Medulla oblongata (tissue), 1 donor: ENCODE results near the gene MTG2.

Source experiments
- DNase-seq: peaks from one replicate; pipeline ENCODE4 v3.0.0-alpha.2; 2015; ENCODE audit errors: extremely low spot score

MTG2 gene

GRCh38 chr20:62203378-62204030 lies 20.7 kb downstream of the MTG2 start:
- DNase-seq = no peak

DNA sequence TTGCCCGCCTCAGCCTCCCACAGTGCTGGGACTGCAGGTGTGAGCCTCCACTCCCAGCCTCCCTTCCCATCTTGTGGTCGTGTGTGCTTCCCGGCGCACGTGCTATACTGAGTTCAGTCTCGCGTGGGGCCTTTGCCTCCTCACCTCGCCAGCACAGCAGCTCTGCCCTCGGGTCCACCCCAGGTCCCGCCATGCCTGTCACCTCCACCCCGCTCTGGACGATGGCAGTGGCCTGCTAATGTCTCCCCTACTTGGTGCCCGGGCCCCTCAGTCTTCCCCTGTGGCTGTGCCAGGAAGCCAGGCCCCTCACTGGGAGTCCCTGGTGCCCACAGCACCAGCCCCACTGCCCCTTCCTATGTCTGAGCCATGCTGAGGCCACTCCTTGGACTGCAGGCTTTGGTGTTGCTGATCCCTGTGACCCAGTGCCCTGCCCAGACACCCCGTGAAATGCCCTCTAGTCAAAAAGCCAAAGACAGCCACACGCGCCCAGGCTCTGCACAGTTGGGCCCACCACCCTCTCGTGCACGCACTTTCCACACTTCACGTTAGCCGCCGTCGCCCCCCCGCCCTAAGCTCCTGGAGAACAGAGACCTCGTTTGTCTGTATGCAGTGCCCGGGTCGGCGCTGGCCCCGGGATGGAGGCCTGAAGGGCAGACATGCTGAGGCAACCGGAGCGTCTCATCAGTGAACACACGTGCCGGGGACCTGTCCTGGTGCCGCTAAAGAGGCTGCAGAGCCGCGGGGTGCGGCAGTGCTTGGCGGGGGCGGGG lies 23.0 kb downstream of the MTG2 start:
- DNase-seq = no peak

DNA sequence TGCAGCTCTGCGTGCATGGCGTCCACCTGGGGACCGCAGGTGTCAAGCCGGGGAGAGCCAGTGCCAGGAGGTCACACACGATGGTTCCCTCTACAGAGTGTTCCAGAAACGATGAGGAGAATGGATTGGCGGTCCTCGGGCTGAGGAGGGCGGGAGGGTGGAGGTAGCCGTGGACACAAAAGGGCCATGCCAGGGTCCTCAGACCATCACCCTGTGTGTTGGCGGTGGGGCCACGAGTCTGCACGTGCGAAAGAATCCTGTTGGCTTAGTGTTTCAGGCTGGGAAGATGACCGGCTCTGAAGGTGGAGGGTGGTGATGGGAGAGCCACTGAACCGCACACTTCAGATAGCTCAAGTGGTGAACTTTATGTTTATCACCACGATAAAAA lies 23.6 kb downstream of the MTG2 start:
- no peak for DNase-seq

- DNase-seq = no peak
Observed at GRCh38 chr20:62208061-62208794, 25.4 kb downstream of the MTG2 start.

GRCh38 chr20:62208795-62209755 lies 26.2 kb downstream of the MTG2 start:
- no peak for DNase-seq

- no peak for DNase-seq
Observed at GRCh38 chr20:62209850-62210495, 27.1 kb downstream of the MTG2 start.

- DNase-seq = no peak
Observed at GRCh38 chr20:62210496-62210855, 27.6 kb downstream of the MTG2 start.

DNA sequence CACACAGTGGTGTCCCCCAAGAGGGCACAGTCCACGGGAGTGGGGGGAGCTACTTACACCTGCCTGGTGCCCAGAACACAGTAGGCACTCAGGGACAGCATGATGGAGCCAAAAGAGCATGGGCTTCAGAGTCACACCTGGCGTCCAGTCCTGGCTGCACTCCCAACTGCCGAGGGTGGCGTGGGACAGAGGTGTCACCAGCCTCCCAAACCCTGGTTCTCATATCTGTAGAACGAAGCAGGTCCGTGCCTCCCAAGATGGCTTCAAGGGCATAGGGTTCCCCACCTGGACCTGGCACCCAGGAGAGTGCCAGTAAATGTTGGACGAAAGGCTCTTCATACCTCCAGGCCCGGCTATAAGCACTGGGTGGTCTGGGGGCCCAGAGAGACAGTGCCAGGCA lies 28.4 kb downstream of the MTG2 start:
- DNase-seq = no peak

- DNase-seq = no peak
Observed at GRCh38 chr20:62211769-62212288, 29.0 kb downstream of the MTG2 start.

DNA sequence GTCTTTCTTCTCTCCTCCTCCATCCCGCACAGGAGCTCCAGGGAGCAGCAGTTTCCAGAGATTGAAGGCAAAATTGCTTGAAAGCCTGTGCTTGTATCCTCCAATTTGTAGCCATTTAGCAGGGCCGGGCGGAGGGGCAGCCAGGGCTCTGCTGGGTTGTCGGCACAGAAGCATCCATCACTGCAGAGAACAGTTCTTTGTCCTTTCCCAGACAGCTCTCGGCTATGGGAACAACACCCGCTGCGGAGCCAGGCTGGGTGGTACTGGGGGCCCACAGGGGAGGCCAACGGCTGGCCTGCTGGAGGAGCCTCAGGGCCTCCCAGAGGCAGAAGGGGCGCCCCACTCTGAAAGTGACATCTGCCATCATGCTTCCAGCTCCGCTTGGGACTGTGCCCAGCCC lies 29.5 kb downstream of the MTG2 start:
- DNase-seq = peak; percentile 11

DNA sequence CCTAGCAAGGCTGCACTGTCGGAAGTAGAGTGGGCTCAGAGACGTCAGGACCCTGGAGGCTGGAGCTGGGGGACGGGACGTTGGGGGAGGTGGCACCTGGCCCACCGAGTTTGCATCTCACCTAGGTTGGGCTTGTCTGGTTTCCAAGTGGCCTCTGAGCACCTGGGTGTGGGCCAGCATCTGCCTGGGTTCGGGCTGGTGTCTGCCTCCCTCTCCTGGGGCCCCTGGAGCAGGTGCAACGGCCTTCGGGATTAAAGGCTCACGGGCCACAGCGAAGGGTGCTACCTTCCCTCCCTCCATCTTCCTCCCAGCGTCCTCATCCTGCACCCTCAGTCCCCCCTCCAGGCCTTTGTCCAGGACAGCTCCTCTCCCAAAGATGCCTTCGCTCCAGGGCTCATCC lies 31.2 kb downstream of the MTG2 start:
- no peak for DNase-seq

GRCh38 chr20:62215020-62215990 lies 32.5 kb downstream of the MTG2 start:
- no peak for DNase-seq

- no peak for DNase-seq
Observed at GRCh38 chr20:62215991-62216635, 33.3 kb downstream of the MTG2 start.

- DNase-seq = no peak
Observed at GRCh38 chr20:62216636-62217566, 34.1 kb downstream of the MTG2 start.

DNA sequence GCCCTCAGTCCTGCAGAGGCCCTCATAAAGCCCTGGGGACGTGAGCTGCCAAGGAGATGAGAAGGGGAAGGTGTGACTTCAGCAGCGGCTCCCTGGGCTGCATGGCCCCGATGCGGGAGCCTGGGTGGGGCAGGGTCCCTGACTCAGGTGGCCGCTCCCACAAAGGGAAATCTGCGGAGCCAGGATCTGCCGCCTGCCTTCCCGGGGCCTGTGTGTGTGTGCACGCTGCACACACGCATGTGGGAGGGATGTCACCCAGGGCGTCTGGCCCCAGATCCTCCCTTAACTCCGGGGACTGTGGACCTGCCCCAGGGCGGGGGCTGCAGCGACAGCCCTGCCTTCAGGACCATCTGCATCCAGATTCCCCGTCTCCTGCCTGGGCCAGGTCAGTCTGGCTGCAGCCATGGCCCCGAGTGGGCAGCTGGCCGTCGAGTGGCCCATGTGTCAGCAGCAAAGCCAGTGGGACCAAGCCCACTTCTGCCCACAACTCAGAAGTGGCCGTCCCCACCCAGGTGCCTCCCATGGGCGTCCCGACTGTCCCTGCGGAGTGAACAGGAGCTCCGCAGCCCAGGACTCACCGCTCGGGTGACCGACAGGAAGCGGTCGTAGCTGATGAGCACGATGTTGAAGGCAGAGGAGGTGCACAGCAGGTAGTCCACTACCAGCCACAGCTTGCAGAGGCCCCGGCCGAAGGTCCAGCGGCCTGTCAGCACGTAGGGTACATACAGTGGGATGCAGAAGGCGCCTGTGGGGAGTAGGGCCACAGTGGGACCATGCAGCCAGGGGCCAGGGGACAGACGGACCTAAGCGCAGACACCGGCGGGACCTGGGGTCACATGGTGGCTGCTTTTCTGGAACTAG lies 35.3 kb downstream of the MTG2 start:
- no peak for DNase-seq

GRCh38 chr20:62219101-62219991 lies 36.5 kb downstream of the MTG2 start:
- no peak for DNase-seq
